Gastroesophageal sphincter (tissue), 3 donors: Measurements from ENCODE around the gene EDAR.

Experiments
- EP300 ChIP-seq: sonication (generic); formaldehyde crosslinking; IDR thresholded peaks from one replicate; pipeline ENCODE4 v1.6.1; 2017; ENCODE audit warnings: antibody characterized with exemption, mild to moderate bottlenecking
- POLR2A ChIP-seq, 2 donors: fragments of 450-650 bp; IDR thresholded peaks; one replicate each; pipeline ENCODE4 v1.6.1; 2017; ENCODE audit warnings: antibody characterized with exemption in 2 of 2, mild to moderate bottlenecking in 2 of 2, moderate library complexity in 1 of 2
- TF ChIP-seq, protein P1 (sequence below), 4 experiments: fragments of 200-600 bp in 2 of 4; fragments of 450-650 bp in 2 of 4; sonication (generic) in 1 of 4; IDR thresholded peaks; one replicate each; pipeline ENCODE4 v1.5.1; 2017 to 2019; ENCODE audit warnings: antibody characterized with exemption in 4 of 4, mild to moderate bottlenecking in 2 of 4, moderate library complexity in 2 of 4

- TF ChIP-seq, protein P1, sequence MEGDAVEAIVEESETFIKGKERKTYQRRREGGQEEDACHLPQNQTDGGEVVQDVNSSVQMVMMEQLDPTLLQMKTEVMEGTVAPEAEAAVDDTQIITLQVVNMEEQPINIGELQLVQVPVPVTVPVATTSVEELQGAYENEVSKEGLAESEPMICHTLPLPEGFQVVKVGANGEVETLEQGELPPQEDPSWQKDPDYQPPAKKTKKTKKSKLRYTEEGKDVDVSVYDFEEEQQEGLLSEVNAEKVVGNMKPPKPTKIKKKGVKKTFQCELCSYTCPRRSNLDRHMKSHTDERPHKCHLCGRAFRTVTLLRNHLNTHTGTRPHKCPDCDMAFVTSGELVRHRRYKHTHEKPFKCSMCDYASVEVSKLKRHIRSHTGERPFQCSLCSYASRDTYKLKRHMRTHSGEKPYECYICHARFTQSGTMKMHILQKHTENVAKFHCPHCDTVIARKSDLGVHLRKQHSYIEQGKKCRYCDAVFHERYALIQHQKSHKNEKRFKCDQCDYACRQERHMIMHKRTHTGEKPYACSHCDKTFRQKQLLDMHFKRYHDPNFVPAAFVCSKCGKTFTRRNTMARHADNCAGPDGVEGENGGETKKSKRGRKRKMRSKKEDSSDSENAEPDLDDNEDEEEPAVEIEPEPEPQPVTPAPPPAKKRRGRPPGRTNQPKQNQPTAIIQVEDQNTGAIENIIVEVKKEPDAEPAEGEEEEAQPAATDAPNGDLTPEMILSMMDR (IDR thresholded peaks at IDR 0.05), result no peak
- TF ChIP-seq POLR2A (IDR thresholded peaks at IDR 0.05) (no peak), EP300 (no peak)
Measured at GRCh38 chr2:108907822-108908712, 81.0 kb downstream of the EDAR start.
